Measurements from ENCODE around the gene TTLL7.

Gene TTLL7

GRCh38 chr1:83961571-83962295 is 37.2 kb downstream of the TTLL7 start:
- Histone ChIP-seq H3K4me1 (ENCODE audit: control insufficient read depth, insufficient read depth, low read length) (no peaks in the 10 kb centered on the region), H3K36me3 (ENCODE audit: control insufficient read depth, insufficient read depth, low read length) (no peaks in the 10 kb centered on the region), H3K27ac (ENCODE audit: low read depth, low read length) (no peak overlapping the region), H3K9me3 (ENCODE audit: control insufficient read depth, insufficient read depth, low read length) (no peaks in the 10 kb centered on the region), H3K9ac (ENCODE audit: low read depth, low read length) (no peak overlapping the region), H3K27me3 (ENCODE audit: control insufficient read depth, insufficient read depth, low read length) (no peaks in the 10 kb centered on the region), H3K4me3 (ENCODE audit: low read depth, low read length) (no peak overlapping the region)

DNA sequence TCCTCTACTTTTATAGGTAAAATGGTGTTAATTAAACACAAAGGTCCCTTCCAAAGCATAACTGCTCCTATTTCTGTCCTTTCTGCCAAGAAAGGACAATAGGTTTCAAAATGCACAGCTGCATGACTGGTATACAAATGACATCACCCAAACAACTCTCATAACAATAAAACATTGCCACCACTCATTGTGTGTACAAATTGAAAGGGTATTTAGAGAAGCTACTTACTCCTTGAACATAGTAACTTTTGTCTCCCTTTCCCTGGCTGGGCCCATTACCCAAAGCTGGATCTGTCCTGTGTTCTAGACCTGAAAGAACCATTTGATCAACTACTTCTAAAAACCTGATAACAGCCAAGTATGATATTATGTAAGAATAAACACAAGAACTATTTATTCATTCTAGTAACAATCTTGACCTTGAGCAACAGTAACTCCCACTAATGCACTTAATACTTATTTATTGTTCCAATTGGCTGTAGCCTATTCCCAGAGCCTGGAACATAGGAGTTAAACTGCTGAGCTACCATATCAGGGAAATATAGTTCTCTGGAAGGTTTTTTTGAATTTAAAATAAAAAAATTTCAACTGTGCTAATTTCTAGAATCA is 38.2 kb downstream of the TTLL7 start:
- no peaks in the 10 kb centered on the region for H3K4me1 ChIP-seq (ENCODE audit: control insufficient read depth, insufficient read depth, low read length)
- H3K36me3 ChIP-seq (ENCODE audit: control insufficient read depth, insufficient read depth, low read length) = no peaks in the 10 kb centered on the region
- no peaks in the 10 kb centered on the region for H3K27me3 ChIP-seq (ENCODE audit: control insufficient read depth, insufficient read depth, low read length)
- no peak overlapping the region for H3K27ac ChIP-seq (ENCODE audit: low read depth, low read length)
- no peak overlapping the region for H3K9ac ChIP-seq (ENCODE audit: low read depth, low read length)
- H3K9me3 ChIP-seq (ENCODE audit: control insufficient read depth, insufficient read depth, low read length) = no peaks in the 10 kb centered on the region
- no peak overlapping the region for H3K4me3 ChIP-seq (ENCODE audit: low read depth, low read length)

GRCh38 chr1:83959824-83960498 is 39.0 kb downstream of the TTLL7 start:
- no peak overlapping the region for H3K27ac ChIP-seq (ENCODE audit: low read depth, low read length)
- H3K4me1 ChIP-seq (ENCODE audit: control insufficient read depth, insufficient read depth, low read length) = no peaks in the 10 kb centered on the region

DNA sequence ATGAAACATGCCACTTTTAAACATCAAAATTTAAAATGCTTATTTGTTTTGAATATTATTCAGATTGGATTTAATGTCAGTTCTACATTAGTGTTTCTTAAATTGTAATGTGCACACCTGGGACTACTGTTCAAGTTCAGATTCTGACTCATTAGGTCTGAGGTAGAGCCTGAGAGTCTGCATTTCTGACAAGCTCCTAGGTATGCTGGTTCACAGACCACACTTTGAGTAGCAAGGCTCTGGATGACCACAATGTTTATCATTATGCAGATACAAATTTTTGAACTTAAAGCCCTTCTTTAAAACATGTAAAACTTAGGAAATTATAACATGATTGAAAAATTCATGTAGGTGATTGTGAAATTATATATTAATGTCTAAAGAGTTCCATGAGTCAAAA is 40.2 kb downstream of the TTLL7 start:
- Histone ChIP-seq H3K27me3 (ENCODE audit: control insufficient read depth, insufficient read depth, low read length) (no peaks in the 10 kb centered on the region), H3K4me1 (ENCODE audit: control insufficient read depth, insufficient read depth, low read length) (no peaks in the 10 kb centered on the region; the same call in none of the 2 replicates), H3K27ac (ENCODE audit: low read depth, low read length) (no peak overlapping the region), H3K9ac (ENCODE audit: low read depth, low read length) (no peak overlapping the region), H3K36me3 (ENCODE audit: control insufficient read depth, insufficient read depth, low read length) (no peaks in the 10 kb centered on the region), H3K9me3 (ENCODE audit: control insufficient read depth, insufficient read depth, low read length) (no peaks in the 10 kb centered on the region), H3K4me3 (ENCODE audit: low read depth, low read length) (no peak overlapping the region)

More at GRCh38 chr1:83959824-83960498, 39.0 kb downstream of the TTLL7 start:
- no peak overlapping the region for H3K4me3 ChIP-seq (ENCODE audit: low read depth, low read length)
- H3K9me3 ChIP-seq (ENCODE audit: control insufficient read depth, insufficient read depth, low read length) = no peaks in the 10 kb centered on the region
- no peaks in the 10 kb centered on the region for H3K36me3 ChIP-seq (ENCODE audit: control insufficient read depth, insufficient read depth, low read length)
- no peak overlapping the region for H3K9ac ChIP-seq (ENCODE audit: low read depth, low read length)
- no peaks in the 10 kb centered on the region for H3K27me3 ChIP-seq (ENCODE audit: control insufficient read depth, insufficient read depth, low read length)

- no peaks in the 10 kb centered on the region; the same call in none of the 2 replicates for H3K4me1 ChIP-seq (ENCODE audit: control insufficient read depth, insufficient read depth, low read length)
- no peak overlapping the region for H3K9ac ChIP-seq (ENCODE audit: low read depth, low read length)
- H3K9me3 ChIP-seq (ENCODE audit: control insufficient read depth, insufficient read depth, low read length) = no peaks in the 10 kb centered on the region
These were observed 44.6 kb downstream of the TTLL7 start for GRCh38 chr1:83954166-83954823.

GRCh38 chr1:83950106-83950661 is 48.7 kb downstream of the TTLL7 start:
- Histone ChIP-seq H3K9ac (ENCODE audit: low read depth, low read length) (no peak overlapping the region), H3K4me3 (ENCODE audit: low read depth, low read length) (no peak overlapping the region), H3K36me3 (ENCODE audit: control insufficient read depth, insufficient read depth, low read length) (no peaks in the 10 kb centered on the region), H3K27ac (ENCODE audit: low read depth, low read length) (no peak overlapping the region), H3K4me1 (ENCODE audit: control insufficient read depth, insufficient read depth, low read length) (no peaks in the 10 kb centered on the region; the same call in none of the 2 replicates), H3K9me3 (ENCODE audit: control insufficient read depth, insufficient read depth, low read length) (no peaks in the 10 kb centered on the region), H3K27me3 (ENCODE audit: control insufficient read depth, insufficient read depth, low read length) (no peaks in the 10 kb centered on the region)

More at GRCh38 chr1:83954166-83954823, 44.6 kb downstream of the TTLL7 start:
- H3K27ac ChIP-seq (ENCODE audit: low read depth, low read length) = no peak overlapping the region
- no peaks in the 10 kb centered on the region for H3K36me3 ChIP-seq (ENCODE audit: control insufficient read depth, insufficient read depth, low read length)
- no peaks in the 10 kb centered on the region for H3K27me3 ChIP-seq (ENCODE audit: control insufficient read depth, insufficient read depth, low read length)
- H3K4me3 ChIP-seq (ENCODE audit: low read depth, low read length) = no peak overlapping the region

- Histone ChIP-seq H3K4me3 (ENCODE audit: low read depth, low read length) (no peak overlapping the region), H3K4me1 (ENCODE audit: control insufficient read depth, insufficient read depth, low read length) (no peaks in the 10 kb centered on the region), H3K27ac (ENCODE audit: low read depth, low read length) (no peak overlapping the region), H3K36me3 (ENCODE audit: control insufficient read depth, insufficient read depth, low read length) (no peaks in the 10 kb centered on the region), H3K9ac (ENCODE audit: low read depth, low read length) (no peak overlapping the region), H3K27me3 (ENCODE audit: control insufficient read depth, insufficient read depth, low read length) (no peaks in the 10 kb centered on the region), H3K9me3 (ENCODE audit: control insufficient read depth, insufficient read depth, low read length) (no peaks in the 10 kb centered on the region)
These were observed 56.0 kb downstream of the TTLL7 start for GRCh38 chr1:83942914-83943313.

DNA sequence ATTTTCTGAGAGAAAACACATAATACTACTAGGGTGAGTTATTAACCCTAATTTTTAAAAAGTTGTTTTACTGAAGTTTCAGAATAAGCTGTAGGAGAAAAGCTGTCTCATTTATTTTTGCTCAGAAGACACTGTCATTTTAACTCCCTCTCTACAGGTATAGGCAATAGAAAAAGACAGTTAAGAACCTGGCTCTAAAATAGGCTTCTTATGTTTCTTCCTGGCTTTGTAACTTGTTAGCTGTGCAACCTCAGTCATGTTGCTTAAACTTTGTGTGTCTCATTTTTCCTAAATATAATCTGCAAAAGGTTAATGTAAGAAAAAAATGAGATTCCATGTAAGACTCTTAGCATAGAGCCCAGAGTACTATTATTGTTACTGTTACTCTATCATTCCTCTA is 64.4 kb downstream of the TTLL7 start:
- no peak overlapping the region for H3K9ac ChIP-seq (ENCODE audit: low read depth, low read length)
- no peaks in the 10 kb centered on the region for H3K9me3 ChIP-seq (ENCODE audit: control insufficient read depth, insufficient read depth, low read length)
- 0 out of 2 replicates have a peak, but pooled peaks cover 3% of the 10 kb centered on the region for H3K4me1 ChIP-seq (ENCODE audit: control insufficient read depth, insufficient read depth, low read length)
- no peaks in the 10 kb centered on the region for H3K27me3 ChIP-seq (ENCODE audit: control insufficient read depth, insufficient read depth, low read length)
- H3K4me3 ChIP-seq (ENCODE audit: low read depth, low read length) = no peak overlapping the region
- no peak overlapping the region for H3K27ac ChIP-seq (ENCODE audit: low read depth, low read length)
- no peaks in the 10 kb centered on the region for H3K36me3 ChIP-seq (ENCODE audit: control insufficient read depth, insufficient read depth, low read length)

GRCh38 chr1:83932693-83933092 is 66.2 kb downstream of the TTLL7 start:
- Histone ChIP-seq H3K27me3 (ENCODE audit: control insufficient read depth, insufficient read depth, low read length) (no peaks in the 10 kb centered on the region), H3K4me3 (ENCODE audit: low read depth, low read length) (no peak overlapping the region), H3K9ac (ENCODE audit: low read depth, low read length) (no peak overlapping the region), H3K36me3 (ENCODE audit: control insufficient read depth, insufficient read depth, low read length) (no peaks in the 10 kb centered on the region), H3K9me3 (ENCODE audit: control insufficient read depth, insufficient read depth, low read length) (no peaks in the 10 kb centered on the region), H3K27ac (ENCODE audit: low read depth, low read length) (no peak overlapping the region), H3K4me1 (ENCODE audit: control insufficient read depth, insufficient read depth, low read length) (peaks cover 11% of the 10 kb centered on the region; the same call in 1 of the 2 replicates)

GRCh38 chr1:83932281-83932680 is 66.7 kb downstream of the TTLL7 start:
- Histone ChIP-seq H3K36me3 (ENCODE audit: control insufficient read depth, insufficient read depth, low read length) (no peaks in the 10 kb centered on the region), H3K9me3 (ENCODE audit: control insufficient read depth, insufficient read depth, low read length) (no peaks in the 10 kb centered on the region), H3K27ac (ENCODE audit: low read depth, low read length) (no peak overlapping the region), H3K4me1 (ENCODE audit: control insufficient read depth, insufficient read depth, low read length) (peaks cover 15% of the 10 kb centered on the region; the same call in 1 of the 2 replicates), H3K4me3 (ENCODE audit: low read depth, low read length) (no peak overlapping the region), H3K9ac (ENCODE audit: low read depth, low read length) (no peak overlapping the region), H3K27me3 (ENCODE audit: control insufficient read depth, insufficient read depth, low read length) (no peaks in the 10 kb centered on the region)

Data from HUES48 (cell line).